Breast epithelium (tissue), 3 donors: Measurements from ENCODE around the gene ZACN. TPM values are rescaled to one million over a fixed set of nuclear protein-coding genes. Genes with fewer than 3 reads are reported as not detected.

Experiments used
- total RNA-seq, 3 donors: library from RNA; depleted of rRNA; stranded (reverse); fragments of >200 nt; gene quantifications; one replicate each; pipeline ENCODE4 v1.1.0, GENCODE V29; 2016

ZACN gene
- total RNA-seq, 3 donors from 2014 or later = not detected

Other genes starting within 250 kb of the ZACN start
- gene UNC13D, start 234.8 kb upstream of the ZACN start, total RNA-seq = 10 to 100 TPM in 1 of 3 donors, 1 to 10 TPM in 2; 5.6 to 15.5 (median 8.5) TPM
- gene WBP2, start 223.8 kb upstream of the ZACN start, total RNA-seq = 10 to 100 TPM; 44.9 to 63.2 (median 62.9) TPM
- gene TRIM47, start 200.6 kb upstream of the ZACN start, total RNA-seq = 10 to 100 TPM; 15.4 to 26.1 (median 23.3) TPM
- gene TRIM65, start 182.2 kb upstream of the ZACN start, total RNA-seq = 10 to 100 TPM; 16.7 to 28.8 (median 23.3) TPM
- gene MRPL38, start 174.3 kb upstream of the ZACN start, total RNA-seq = 10 to 100 TPM; 29.4 to 39.0 (median 36.6) TPM
- 10 to 100 TPM in 2 of 3 donors, 1 to 10 TPM in 1; 7.7 to 18.7 (median 17.7) TPM for gene FBF1, start 138.1 kb upstream of the ZACN start, total RNA-seq
- 100 to 1,000 TPM in 1 of 3 donors, 10 to 100 TPM in 2; 55.1 to 147 (median 55.3) TPM for gene ACOX1, start 100.0 kb upstream of the ZACN start, total RNA-seq
- gene TEN1, start 99.9 kb upstream of the ZACN start, total RNA-seq = 10 to 100 TPM; 16.7 to 30.2 (median 26.8) TPM
- 10 to 100 TPM in 1 of 3 donors, 1 to 10 TPM in 2; 6.6 to 13.0 (median 9.5) TPM for gene CDK3, start 78.3 kb upstream of the ZACN start, total RNA-seq
- gene EVPL, start 51.9 kb upstream of the ZACN start, total RNA-seq = 1 to 10 TPM; 1.6 to 8.0 (median 3.9) TPM
- 10 to 100 TPM; 41.3 to 49.6 (median 48.3) TPM for gene SRP68, start 6.7 kb upstream of the ZACN start, total RNA-seq
- gene GALR2, start 4.4 kb upstream of the ZACN start, total RNA-seq = not detected
- gene EXOC7, start 24.6 kb downstream of the ZACN start, total RNA-seq = 100 to 1,000 TPM in 1 of 3 donors, 10 to 100 TPM in 2; 91.4 to 103 (median 93.9) TPM
- under 1 TPM in 1 of 3 donors, not detected in 2; 0.15 TPM for gene FOXJ1, start 62.1 kb downstream of the ZACN start, total RNA-seq
- gene RNF157, start 161.3 kb downstream of the ZACN start, total RNA-seq = 1 to 10 TPM; 3.1 to 7.8 (median 4.3) TPM
- 10 to 100 TPM; 11.1 to 15.1 (median 13.0) TPM for gene UBALD2, start 186.2 kb downstream of the ZACN start, total RNA-seq
- 1 to 10 TPM; 3.0 to 4.3 (median 3.8) TPM for gene QRICH2, start 229.1 kb downstream of the ZACN start, total RNA-seq